ENCODE measurements around the gene AKT3. TPM values are rescaled to one million over a fixed set of nuclear protein-coding genes. Genes with fewer than 3 reads are reported as not detected.

The AKT3 gene
- total RNA-seq, 4 donors from 2014 or later, result 51.7 to 84.1 (median 71.1) TPM

DNA sequence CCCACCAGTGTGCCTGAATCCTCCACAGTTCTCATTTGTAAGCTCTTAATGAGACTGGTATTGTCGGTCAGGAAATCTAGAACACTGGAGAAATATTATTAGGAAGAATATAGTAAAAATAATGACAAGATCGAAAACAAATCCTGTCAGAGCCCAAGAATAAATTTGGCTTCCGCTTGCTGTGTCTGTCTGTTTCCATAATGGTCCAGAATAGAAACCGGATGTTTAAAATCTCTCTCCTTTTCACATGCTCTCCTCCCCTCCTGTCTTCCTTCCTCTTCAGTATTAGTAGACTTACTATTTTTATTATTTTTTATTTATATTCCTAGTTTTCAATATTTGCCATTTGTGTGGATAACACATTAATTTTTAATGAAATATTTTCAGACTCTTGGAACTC lies 406.5 kb downstream of the AKT3 start:
- Histone ChIP-seq H3K36me3 (no peaks in the 10 kb centered on the region), H3K27ac (peak overlapping the region in 1 of 3 donors; percentile 10), H3K27me3 (no peaks in the 10 kb centered on the region), H3K4me3 (replicated peaks in 1 of 3) (no peak overlapping the region), H3K9me3 (no peaks in the 10 kb centered on the region), H3K4me1 (no peaks in the 10 kb centered on the region)
- TF ChIP-seq, protein P1, sequence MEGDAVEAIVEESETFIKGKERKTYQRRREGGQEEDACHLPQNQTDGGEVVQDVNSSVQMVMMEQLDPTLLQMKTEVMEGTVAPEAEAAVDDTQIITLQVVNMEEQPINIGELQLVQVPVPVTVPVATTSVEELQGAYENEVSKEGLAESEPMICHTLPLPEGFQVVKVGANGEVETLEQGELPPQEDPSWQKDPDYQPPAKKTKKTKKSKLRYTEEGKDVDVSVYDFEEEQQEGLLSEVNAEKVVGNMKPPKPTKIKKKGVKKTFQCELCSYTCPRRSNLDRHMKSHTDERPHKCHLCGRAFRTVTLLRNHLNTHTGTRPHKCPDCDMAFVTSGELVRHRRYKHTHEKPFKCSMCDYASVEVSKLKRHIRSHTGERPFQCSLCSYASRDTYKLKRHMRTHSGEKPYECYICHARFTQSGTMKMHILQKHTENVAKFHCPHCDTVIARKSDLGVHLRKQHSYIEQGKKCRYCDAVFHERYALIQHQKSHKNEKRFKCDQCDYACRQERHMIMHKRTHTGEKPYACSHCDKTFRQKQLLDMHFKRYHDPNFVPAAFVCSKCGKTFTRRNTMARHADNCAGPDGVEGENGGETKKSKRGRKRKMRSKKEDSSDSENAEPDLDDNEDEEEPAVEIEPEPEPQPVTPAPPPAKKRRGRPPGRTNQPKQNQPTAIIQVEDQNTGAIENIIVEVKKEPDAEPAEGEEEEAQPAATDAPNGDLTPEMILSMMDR (IDR thresholded peaks at IDR 0.05), result no peak
- TF ChIP-seq POLR2A (IDR thresholded peaks at IDR 0.05), result no peak
- 77 to 79% methylated on average over 4 of the region's 4 CpGs for WGBS, 2 donors
- DNase-seq, result no peak
- intact Hi-C loops (cut with DNase I), result no loop called here

DNA sequence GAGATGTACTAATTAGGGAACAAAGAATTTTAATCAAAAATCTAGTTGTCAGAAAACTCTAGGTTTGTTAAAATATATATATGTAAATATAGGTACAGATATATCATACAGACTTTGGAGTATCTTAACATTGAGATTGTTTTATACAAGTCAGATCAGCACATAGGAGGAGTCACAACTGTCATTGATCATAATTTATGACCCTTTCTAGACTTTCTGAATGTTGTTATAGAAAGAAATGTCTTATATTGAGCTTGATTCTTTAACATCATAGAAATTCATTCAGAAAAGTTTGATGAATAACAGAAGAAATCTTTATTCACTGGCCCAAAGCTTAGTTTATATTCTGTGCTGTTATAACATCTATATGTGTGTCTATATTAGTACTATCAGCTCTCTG lies 408.4 kb downstream of the AKT3 start:
- Histone ChIP-seq H3K4me3 (replicated peaks in 1 of 3) (no peak overlapping the region), H3K9me3 (no peaks in the 10 kb centered on the region), H3K27me3 (no peaks in the 10 kb centered on the region), H3K27ac (no peak overlapping the region), H3K36me3 (peaks cover 0 to 6% of the 10 kb centered on the region in 2 donors), H3K4me1 (no peaks in the 10 kb centered on the region)
- no peak for DNase-seq
- no peak for TF ChIP-seq POLR2A (IDR thresholded peaks at IDR 0.05)
- TF ChIP-seq, protein P1 (IDR thresholded peaks at IDR 0.05), result no peak
- intact Hi-C loops (cut with DNase I), result no loop called here

DNA sequence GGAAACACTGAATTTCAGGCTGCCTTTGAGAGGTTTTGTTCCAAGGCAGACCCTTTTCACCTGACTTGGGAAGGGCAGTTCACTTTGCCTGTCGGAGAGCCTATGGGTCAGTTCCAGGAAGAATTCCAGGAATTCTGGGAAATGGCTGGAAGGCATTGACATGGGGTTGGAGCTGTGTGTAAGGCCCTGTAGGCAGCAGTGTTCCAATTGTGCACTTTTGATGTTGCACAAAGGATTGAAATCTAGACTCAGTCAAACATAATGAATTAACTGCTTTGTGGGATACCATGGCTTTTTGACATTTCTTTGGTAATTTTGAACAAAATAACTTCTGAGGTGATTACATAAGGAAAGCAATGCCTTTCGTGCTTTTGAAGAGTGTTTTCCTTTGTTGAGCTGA lies 409.6 kb downstream of the AKT3 start:
- H3K9me3 ChIP-seq, result no peaks in the 10 kb centered on the region
- H3K4me1 ChIP-seq, result no peaks in the 10 kb centered on the region
- 84 to 87% methylated on average over 2 of the region's 2 CpGs for WGBS, 2 donors
- no peak for DNase-seq
- H3K4me3 ChIP-seq (replicated peaks in 1 of 3), result no peak overlapping the region
- H3K27ac ChIP-seq, result no peak overlapping the region
- intact Hi-C loops (cut with DNase I), result no loop called here
- H3K27me3 ChIP-seq, result no peaks in the 10 kb centered on the region
- H3K36me3 ChIP-seq, result peaks cover 0 to 6% of the 10 kb centered on the region in 2 donors
- TF ChIP-seq, protein P1 (IDR thresholded peaks at IDR 0.05), result no peak
- TF ChIP-seq POLR2A (IDR thresholded peaks at IDR 0.05), result no peak

DNA sequence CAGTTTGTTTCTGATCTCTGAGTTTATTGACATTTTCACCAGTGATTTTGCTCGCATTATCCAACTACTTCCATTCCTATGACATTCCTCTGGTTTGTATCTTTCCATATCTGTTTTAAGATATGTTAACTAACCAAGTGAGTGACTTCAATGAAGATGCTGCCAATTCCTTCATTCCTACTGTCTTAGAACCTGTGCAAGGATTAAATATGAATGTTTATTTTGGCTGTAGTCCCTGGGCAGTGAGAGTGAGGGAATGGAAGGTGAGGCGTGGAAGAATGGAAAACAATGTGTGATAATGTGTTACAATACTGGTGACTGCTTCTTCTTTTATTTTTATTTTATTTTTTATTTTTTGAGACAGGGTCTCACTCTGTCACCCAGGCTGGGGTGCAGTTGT lies 411.2 kb downstream of the AKT3 start:
- H3K4me3 ChIP-seq (replicated peaks in 1 of 3), result no peak overlapping the region
- H3K36me3 ChIP-seq, result peaks cover 0 to 6% of the 10 kb centered on the region in 2 donors
- no peak for DNase-seq
- no peaks in the 10 kb centered on the region for H3K9me3 ChIP-seq
- intact Hi-C loops (cut with DNase I), result no loop called here
- no peak overlapping the region for H3K27ac ChIP-seq
- no peaks in the 10 kb centered on the region for H3K4me1 ChIP-seq
- no peaks in the 10 kb centered on the region for H3K27me3 ChIP-seq
- 95 to 97% methylated on average over 2 of the region's 2 CpGs for WGBS, 2 donors
- no peak for TF ChIP-seq POLR2A (IDR thresholded peaks at IDR 0.05)
- TF ChIP-seq, protein P1 (IDR thresholded peaks at IDR 0.05), result no peak

Other genes with a start within 250 kb of the AKT3 start
- 10 to 100 TPM; 15.5 to 20.6 (median 18.3) TPM for gene ZBTB18, start 201.0 kb upstream of the AKT3 start, total RNA-seq

Data from thyroid gland (tissue), 4 donors.